ENCODE data around the gene PAF1.

The PAF1 gene

DNA sequence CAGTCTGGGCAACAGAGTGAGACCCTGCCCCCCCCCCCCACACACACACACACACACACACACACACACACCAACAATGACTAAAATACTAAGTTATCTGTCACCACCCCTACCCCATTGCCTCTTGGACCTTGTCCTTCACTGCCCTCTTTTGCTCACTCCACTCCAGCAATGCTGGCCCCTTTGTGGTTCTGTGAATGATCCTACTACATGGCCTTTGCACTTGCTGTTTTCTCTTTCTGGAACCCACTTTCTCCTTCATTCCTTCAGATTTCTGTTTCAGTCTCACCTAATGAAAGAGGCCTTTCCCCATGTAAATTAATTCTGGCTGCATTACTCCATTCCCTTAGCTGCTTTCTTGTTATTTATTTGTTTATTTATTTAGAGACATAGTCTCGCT lies 51.2 kb downstream of the PAF1 start:
- H3K27ac ChIP-seq = no peak overlapping the region
- no peak overlapping the region for H3K9ac ChIP-seq (ENCODE audit: insufficient read length)
- no peak for DNase-seq (ENCODE audit: low read depth, low spot score)
- no peak overlapping the region for H3K4me3 ChIP-seq
- no peak for TF ChIP-seq FOXP2 (optimal IDR thresholded peaks at IDR 0.05; ENCODE audit: control extremely low read depth, extremely low read length, insufficient read depth)
- no peak for TF ChIP-seq EZH2 (IDR thresholded peaks at IDR 0.05)
- TF ChIP-seq POLR2AphosphoS5 (IDR thresholded peaks at IDR 0.05; ENCODE audit: borderline replicate concordance, low read depth, low read length) = no peak
- no peaks in the 10 kb centered on the region for H3K36me3 ChIP-seq (ENCODE audit: insufficient read depth, low read length)
- no peaks in the 10 kb centered on the region for H3K9me3 ChIP-seq (ENCODE audit: low read depth, low read length)

DNA sequence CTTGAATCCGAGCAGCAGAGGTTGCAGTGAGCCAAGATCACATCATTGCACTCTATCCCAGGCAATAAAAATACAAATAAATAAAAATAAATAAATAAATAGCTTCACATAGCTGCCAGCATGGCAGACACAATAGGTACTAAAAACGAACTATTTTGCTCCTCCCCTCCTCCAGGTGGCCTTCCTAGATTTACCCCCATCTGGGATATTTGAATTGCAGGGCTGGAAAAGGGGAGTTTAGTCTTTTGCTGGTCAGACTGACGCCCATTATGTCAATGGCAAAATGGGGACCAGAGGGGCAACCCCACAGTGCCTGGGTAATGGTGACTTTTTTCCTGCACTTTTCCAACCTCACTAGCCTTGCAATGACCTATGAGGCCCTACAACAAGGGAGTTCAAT lies 54.4 kb downstream of the PAF1 start:
- Histone ChIP-seq H3K36me3 (ENCODE audit: insufficient read depth, low read length) (no peaks in the 10 kb centered on the region), H3K9me3 (ENCODE audit: low read depth, low read length) (no peaks in the 10 kb centered on the region), H3K9ac (ENCODE audit: insufficient read length) (no peak overlapping the region), H3K27ac (no peak overlapping the region), H3K4me3 (no peak overlapping the region)
- DNase-seq (ENCODE audit: low read depth, low spot score) = no peak
- TF ChIP-seq FOXP2 (optimal IDR thresholded peaks at IDR 0.05; ENCODE audit: control extremely low read depth, extremely low read length, insufficient read depth) (no peak), EZH2 (IDR thresholded peaks at IDR 0.05) (no peak), POLR2AphosphoS5 (IDR thresholded peaks at IDR 0.05; ENCODE audit: borderline replicate concordance, low read depth, low read length) (no peak)

All from SK-N-MC (cell line).